NCI-H446 treated with DMSO at 0.1 percent for 48 hours (cell line): Measurements from ENCODE around the gene ZBTB16.

Experiments
- DNase-seq: peaks from one replicate; lab custom pipeline; 2025; lab: John Stamatoyannopoulos, UW

Gene ZBTB16

DNA sequence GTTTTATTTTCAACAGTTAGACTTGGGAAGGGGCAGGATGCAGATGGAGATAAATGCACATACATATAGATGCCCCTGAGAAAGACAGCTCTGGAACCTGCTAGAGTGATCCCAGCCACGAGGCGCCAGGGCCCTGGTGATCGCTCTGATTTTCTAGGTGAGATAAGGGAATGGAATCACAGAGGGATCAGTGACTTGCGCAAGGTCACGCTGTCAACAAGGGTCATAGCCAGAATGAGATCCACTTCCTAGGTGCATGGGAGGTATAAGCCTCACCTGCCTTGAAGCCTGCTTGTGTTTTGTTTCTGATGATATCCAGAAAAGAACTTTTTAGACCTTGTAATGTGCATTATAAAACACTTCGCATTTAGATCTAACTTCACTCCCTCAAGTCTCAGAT, 47.5 kb downstream of the ZBTB16 start:
- no peak for DNase-seq

DNA sequence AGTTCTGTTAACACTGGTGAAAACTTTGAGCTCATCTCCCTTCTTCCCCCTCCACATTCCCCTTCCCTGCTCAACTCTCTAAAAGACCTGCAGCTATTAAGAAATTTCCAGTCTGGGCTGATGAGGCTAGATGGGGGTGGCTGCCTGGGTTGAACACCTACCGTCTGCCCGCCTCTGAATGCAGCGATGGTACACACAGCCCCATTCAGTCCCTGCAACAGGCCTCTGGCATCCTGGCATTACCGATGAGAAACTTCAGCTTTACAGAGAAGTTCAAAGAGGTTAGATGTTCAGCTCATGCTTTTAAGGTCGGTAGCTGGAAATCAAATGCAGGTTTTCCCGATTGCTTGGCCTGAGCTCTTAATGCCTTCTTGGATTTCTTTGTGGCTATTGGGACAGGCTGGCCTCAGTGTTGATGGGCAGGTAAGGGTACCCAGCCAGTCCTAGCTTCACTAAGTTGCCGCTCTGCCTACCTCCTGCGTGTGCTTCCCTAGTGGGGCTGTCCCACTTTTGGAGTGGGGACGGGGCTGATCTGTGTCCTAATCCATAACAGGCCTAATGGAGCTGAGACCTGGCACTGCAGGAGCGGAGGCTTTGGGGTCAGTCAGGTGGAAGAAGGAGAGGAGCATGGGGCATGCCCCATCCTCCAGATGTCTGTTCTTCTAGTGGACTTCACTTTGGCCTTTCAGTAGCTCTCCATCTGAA, 49.1 kb downstream of the ZBTB16 start:
- DNase-seq: no peak

DNA sequence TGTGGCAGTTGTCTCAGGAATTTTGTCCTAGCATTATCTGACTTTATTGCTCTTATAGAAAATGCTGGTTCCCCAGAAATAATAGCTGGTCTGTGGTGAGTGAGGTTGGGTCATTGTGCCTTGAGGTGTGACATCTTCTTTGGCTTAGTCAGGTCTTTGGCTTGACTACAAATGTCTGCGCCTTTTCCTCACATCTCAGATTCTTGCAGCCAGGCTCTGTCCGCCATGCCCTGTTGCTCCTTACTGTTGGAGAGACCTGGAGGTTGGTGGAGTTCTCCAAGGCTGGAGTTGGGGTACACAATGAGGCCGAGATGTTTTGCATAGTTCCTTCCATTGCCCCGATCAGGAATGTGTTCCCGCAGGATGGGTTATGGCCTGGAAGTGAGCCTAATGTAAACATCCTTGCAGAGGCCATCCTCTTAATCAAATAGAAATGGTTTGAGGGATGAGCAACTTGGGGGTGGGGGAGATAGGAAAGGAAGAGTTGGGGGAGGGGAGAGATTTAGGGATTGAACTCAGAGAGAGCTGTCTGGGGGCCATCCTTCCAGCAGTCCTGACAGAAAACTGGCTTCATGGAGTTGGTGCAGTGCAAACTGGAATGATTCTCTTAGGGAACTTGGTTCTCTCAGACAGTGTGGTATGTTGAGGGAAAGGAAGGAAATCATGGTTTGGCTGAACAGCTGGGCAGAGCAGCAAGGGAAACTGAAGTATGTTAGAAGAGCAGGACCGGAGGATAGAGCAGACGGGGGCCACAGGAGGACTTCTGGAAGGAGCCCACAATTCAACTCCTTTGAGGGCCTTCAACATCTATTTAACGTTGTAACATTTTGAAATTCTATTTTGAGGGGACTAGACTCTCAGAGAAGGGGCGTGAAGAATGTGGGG, 49.9 kb downstream of the ZBTB16 start:
- DNase-seq: no peak

DNA sequence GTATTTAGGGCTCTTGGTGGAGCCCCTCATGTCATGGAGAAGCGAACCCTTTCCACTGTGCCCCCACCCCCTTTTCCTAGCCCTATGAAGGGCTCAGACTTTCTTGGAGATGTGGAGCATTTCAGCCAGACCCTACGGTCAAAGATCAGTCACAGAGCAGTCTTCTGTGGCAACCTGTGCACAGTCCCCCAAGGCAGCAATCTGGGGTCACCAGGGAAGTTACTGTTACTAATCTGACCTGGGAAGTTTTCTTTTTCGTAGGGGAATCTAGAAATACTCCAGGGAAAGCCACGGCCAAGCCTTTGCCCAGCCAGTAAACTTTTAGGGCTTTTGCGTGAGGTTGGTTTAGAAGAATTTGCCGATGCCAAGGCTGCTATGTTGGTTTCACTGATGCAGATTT, 50.6 kb downstream of the ZBTB16 start:
- no peak for DNase-seq

DNA sequence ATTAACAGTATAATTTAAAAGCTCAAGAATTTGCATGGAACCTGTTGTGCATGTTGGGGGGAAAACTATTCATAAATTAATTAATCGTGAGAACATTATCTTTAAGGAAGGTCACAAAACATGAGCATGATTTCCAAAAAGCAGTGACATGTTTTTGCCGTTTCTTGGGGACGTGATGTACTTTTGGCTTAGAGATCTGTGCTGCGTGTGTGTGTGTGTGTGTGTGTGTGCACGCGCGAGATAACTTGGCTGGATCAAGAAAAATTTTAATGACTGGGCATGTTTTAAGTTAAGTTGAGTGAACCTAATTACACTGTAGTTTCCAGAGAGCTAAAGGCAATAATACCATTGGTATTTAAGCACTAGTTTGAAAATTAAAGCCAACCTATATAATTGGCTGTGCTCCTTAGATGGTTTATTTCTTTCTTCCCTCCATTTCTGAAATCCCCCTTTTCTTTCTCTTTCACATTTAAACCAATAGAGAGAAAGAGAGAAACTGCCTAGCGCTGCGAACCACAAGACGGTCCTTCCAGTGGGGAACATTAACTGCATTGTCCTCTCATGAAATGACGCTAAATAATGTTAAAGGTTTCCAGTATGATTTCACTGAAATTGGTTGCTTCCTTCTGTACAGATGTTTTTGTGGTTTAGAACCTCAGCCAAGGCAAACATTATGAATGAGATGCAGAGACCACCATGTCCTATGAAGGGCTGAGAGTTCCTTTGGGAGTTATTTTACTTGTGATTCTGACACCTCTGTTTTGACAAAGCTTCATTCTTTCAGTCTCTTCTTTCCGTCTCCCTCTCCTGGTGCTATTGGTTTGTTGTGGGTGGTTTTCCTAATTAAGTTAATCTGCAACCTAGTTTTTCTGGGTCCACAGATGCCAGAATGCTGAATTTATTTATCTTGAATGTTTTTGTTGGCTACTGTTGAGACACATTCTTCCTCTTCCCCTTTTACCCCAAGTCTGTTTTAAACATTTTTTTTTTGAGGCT, 51.7 kb downstream of the ZBTB16 start:
- DNase-seq: no peak

DNA sequence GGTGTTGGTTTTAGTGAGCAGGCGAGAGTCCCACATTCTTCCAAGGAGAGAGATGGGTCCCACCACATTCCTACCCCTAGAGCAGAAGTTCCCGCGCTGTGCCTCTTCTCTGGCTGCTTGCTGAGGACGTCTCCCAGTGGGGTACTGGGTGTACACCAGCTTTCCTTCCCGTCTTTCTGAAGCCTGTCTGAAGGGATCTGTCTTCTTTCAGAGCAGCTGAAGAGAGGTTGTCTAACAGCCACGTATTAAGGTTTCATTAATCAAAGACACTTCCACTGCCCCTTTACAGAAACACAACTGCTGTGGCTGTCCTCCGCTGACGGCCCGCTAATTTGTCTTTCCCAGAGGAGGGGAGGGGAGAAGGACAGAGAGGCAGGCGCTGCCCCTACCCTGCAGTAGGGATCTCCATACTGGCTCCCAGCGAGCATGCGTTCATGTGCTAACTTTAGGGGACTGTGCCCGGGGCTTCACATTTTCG, 56.0 kb downstream of the ZBTB16 start:
- DNase-seq: no peak

DNA sequence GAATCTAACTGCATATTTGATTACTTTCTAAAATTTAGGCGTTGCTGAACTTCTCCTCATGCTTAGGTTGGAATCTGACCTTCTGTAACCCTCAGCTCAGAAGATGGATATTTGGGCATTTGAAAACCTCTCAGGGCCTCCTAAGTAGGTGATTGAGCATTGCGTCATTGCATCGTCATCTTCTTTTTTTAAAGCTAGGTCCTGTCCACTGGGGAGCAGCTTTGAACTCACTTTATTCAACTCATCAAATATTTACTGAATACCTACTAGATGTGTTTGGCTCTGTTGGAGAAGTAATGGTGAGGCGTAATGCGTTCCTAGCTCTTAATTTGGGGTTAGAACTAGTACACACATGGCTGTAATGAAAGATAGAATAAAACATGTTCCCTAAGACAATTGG, 56.8 kb downstream of the ZBTB16 start:
- DNase-seq: no peak

DNA sequence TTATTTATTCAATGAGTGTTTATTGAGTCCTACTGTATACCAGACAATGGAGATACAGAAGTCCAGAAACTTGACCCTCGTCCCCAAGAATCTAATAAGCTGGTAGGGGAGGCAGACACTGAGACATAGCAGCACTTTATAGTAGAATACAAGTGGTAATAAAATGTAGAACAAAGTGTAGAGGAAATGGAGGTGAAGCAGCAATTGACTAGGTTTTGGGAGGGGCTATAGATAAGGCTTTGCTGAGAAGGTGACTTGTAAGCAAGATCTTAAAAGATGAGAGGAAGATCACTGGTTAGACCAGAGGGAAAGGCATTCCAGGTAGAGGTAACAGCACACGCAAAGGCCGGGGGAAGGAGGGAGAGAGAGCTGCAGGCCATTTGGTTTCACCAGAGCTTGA, 57.3 kb downstream of the ZBTB16 start:
- no peak for DNase-seq

DNA sequence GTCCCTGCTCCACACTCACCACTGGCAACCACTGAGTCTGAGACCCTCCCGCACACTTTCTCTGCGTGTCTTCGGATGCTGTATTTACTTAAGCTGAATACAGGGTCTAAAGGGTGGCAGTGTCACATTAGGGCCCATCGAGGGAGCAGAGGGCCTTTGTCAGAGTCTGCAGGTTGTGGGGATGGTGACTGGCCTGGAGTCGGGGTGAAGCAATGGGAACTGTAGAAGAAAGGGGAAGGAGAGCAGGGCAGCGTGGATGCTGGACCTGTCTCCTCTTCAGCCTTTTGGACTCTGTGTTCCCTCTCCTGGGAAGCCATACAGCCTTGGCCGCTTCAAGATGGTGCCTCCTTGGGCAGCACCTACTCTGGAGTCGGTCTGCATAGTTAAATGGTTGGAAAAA, 61.1 kb downstream of the ZBTB16 start:
- no peak for DNase-seq

DNA sequence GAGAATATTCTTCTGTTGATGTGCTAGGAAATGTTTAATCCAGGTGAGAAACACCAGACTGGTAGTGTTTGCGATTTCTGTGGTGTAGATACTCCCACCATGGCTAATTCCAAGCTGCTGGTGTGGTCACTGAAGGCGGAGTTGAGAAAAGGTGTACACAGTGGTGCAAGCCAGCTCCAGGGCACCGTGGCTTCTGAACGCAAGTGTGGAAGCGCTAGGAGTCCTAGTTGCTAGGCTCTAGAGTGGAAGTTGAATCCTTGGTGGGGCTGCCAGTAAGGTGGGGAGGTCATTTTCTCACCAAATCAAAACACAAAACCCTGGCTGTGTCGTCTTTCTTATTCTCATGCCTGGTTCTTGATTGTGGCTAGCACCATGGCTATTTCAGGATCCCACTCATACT, 61.6 kb downstream of the ZBTB16 start:
- no peak for DNase-seq

DNA sequence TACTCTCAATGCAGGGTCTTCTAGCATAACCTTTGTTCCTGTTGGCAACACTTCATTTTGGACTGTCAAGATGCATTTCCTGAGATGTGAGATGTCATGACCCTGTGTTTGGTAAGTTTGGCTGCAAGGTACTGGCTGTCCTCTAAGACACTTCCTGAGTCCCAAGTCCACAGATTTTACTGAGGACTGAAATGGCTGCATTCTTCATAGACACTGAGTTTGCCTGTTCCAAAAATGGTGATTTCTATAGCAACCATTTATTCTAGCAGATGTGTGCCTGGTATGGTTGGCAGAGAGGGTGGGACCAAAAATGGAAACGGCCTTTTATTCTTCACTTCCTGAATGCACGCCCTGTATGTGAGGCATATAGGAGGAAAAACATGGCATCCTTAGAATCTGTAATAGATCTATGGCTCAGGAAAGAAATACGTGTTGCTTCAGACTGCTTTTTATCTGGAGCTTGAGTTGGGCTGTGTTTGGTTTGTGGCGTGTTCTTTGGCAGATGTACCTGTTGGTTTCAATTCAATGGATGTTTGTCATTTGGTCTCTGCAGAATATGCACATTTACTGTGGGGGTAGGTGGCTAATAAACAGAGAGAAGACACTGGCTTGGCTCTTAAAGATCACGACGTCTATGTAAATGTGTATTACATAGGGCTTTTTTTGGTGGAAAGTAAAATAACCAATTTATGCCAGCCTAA, 62.4 kb downstream of the ZBTB16 start:
- no peak for DNase-seq

DNA sequence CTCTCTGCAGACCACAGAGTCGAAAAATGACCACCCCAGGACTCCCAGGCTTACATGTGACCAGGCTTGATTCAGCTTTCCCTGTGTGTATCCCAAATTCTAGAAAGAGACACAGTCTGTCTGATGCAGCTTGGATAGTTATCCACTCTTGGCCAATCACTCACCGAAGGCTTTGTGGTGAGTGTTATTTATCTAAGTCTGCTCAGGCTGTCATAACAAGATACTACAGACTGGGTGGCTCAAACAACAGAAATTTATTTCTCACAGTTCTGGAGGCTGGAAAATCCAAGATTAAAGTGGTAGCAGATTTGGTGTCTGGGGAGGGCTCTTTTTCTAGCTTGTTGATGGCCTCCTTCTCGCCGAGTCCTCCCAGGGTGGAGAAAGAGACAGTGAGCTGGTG, 63.2 kb downstream of the ZBTB16 start:
- DNase-seq: no peak

DNA sequence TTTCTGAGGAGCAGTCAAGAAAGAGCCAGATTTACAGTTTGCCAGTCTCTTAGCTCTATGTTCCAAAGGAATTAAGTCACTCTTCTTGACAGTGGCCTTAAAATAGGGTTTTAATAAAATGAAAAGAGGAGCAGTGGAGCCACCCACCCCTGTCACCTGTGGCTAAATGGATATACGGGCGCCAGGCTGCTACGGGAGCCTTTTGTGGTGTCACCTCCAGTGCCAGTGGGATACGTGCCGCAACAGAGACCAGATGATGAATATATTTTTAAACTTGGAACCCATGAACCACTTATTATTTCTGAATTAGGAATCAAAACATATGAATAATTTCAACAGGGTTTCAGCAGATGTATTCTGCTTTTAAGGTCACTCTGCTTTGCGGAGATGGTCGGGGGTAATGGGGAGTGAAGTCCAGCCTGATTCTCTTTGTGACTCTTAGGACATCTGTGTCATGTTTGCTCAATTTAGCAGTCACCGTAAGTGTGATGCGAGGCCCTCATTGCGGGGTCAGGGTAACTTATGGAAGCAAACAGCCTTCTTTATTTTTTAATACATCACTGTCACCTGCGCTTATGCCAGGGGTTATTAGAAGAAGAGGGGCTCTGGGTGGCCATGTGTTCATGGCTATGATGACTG, 64.3 kb downstream of the ZBTB16 start:
- DNase-seq: no peak

DNA sequence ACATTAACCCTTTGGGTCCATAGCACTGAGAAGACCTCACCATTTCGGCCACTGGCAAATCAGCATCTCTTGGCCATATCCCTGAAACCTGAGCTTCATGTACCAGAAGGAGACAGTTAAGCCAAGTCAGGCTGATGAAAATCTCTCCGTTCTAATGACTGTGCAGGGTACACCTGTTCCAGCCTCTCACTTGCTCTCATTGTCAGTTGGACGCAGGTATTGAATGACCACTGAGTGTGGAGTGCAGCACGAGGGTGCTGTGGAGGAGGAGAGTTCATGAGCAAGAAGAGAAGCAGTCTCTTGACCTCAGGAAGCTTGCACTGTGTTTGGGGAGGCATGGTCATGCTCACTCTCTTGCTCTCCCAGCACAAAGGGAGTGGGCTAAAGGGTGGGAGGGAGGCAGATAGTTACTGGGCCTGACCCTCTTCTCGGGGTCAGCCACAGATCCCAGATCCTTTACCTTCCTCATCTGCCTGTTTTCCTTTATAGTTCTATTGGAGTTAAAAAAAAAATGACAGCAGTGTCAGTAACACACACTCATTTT, 65.2 kb downstream of the ZBTB16 start:
- no peak for DNase-seq

DNA sequence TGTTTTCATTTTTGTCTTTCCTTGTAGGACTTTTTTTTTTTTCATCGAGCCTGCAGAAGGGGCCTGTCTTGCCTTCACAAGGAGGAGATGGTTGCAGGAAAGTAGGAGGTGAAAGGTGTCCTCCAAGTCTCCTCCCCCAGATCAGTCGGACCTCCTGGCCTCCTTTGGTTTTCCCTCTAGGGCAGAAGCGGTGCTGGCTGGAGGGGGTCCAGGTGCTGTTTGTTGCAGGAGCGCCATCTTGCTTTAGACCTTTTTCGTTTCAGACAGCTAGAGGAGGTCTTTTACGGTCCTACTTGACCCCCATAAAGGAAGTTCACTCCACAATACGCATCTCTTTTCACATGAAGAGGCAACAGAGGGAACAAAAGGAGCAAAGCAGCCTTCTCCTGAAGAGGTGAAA, 66.0 kb downstream of the ZBTB16 start:
- no peak for DNase-seq

DNA sequence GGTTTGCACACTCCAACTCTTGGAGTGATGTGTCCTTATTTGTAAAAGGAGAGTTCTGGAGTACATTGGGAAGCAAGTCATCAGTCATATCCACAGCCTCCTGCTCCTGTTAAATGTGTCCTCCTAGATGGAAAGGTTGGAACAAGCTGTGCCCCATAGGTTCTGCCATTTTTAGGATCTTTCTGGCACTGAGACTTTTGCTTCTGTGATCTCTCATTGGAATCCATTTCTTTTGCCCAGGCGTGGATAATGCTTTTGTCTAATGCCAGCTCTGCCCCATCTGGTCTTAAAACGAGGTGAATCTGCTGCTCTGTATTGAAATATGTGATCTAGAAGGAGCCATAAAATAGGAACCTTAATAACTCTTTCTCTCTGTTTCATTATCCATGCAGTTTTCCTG, 66.4 kb downstream of the ZBTB16 start:
- no peak for DNase-seq

DNA sequence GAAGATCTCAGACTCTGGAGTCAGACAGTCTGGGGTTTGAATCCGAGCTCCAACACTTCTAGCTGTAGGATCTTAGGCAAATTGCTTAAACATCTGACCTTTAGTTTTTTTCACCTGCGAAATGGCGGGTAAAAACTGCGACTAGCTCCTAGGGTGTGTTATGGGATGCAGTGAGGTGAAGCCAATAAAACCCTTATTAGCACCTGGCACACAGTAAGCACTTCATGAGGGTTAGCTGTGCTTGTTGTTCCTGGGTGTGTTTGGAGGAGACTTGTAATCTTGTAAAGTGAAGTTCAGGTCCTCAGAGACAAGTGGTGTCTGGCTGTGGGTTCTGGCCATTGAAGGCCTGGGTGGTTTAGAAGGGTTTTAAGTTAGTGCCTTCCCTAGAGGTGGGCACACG, 68.9 kb downstream of the ZBTB16 start:
- no peak for DNase-seq

DNA sequence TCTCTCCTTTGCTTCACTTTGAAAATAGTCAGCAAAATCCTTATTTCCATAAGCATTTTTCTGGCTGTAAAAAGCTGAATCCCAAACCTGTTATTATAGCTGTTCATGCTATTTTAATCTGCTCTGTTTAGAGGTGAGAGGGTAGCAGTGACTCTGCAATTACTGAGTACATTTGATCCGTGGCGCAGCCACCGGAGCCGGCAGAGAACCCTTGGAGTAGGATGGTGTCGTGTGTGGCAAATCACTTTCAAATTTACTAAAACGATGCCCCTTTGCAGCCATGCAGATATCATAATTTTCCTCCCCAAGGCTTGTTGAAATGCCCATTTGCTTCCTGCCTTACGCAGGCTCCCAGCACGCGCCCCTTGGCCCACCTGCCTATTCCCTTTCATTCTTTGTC, 69.6 kb downstream of the ZBTB16 start:
- DNase-seq: no peak

DNA sequence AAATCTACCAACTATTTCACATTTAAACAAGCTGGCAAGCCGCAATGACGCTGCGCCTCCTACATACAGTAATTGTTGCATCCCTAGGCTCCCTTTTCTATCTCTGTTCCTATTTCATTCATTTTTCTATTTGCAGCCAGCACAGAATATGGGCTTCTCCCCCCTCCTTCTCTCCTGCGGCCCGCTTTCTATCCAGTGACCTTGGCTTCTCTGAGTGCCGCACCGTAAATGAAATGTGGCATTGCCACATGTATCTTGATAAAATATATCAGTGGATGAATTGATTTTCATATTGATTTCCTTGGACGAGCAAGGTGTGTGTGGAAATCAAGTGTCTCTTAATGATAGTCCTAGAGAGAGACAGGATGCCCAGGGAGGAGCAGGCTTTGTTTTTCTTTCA, 70.2 kb downstream of the ZBTB16 start:
- DNase-seq: no peak

DNA sequence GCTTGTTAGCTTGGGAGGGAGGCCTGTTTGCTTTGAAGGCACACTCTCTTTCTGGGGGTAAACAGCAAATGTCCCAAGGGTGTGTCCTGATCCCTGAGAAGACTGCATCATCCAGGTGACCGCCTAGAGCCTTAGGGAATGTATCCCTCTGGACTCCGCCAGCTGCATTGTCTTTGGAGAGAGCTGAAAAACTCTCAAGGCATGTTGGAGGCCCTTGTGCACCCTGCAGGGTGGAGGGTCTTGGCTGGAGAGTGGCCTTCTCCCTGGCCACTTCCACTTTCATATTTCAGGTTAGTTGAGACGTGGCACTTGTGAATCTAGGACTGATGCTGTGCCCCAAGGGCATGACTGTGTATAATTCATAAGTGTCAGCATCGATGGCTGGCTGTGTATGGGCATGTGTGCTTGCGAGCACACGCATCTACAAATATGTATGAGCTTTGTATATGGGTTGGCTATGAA, 70.6 kb downstream of the ZBTB16 start:
- no peak for DNase-seq
